SK-N-MC (cell line): ENCODE data around the gene RAB8A.
A peak's percentile ranks its signal among the peaks of the same experiment; 100 is the strongest.

Experiments used
- DNase-seq: peaks from one replicate; pipeline ENCODE4 v3.0.0-alpha.2; 2011; ENCODE audit warnings: low read depth, low spot score
- H3K27ac ChIP-seq: fragments of 200-600 bp; sonication (generic); 2 replicates; pipeline ENCODE4 v1.5.1; 2016; ENCODE audit warnings: mixed run types
- H3K36me3 ChIP-seq: fragments of 200-600 bp; sonication (generic); 2 replicates; pipeline ENCODE4 v1.6.1; 2017; ENCODE audit warnings: antibody characterized with exemption, low read length, mixed read lengths; ENCODE audit not compliant: insufficient read depth
- H3K4me3 ChIP-seq: fragments of 200-600 bp; sonication (generic); 2 replicates; pipeline ENCODE4 v1.5.1; 2016
- H3K9ac ChIP-seq: fragments of 200-600 bp; sonication (generic); 2 replicates; pipeline ENCODE4 v1.8.0; 2017; ENCODE audit warnings: mixed run types, mixed read lengths; ENCODE audit not compliant: insufficient read length
- H3K9me3 ChIP-seq: fragments of 200-600 bp; sonication (generic); 2 replicates; pipeline ENCODE4 v1.6.1; 2017; ENCODE audit warnings: low read depth, mild to moderate bottlenecking, antibody characterized with exemption, low read length, moderate library complexity, mixed read lengths
- EZH2 ChIP-seq: fragments of 200-600 bp; sonication (generic); IDR thresholded peaks from one replicate; pipeline ENCODE4 v1.6.1; 2017; ENCODE audit warnings: antibody characterized with exemption
- FOXP2 ChIP-seq: optimal IDR thresholded peaks from 2 replicates; pipeline ENCODE3; 2011; ENCODE audit warnings: mild to moderate bottlenecking, moderate library complexity; ENCODE audit not compliant: insufficient read depth; ENCODE audit errors: extremely low read length, control extremely low read depth
- POLR2AphosphoS5 ChIP-seq: IDR thresholded peaks from 2 replicates; pipeline ENCODE4 v1.6.1; 2012; ENCODE audit warnings: mild to moderate bottlenecking, low read depth, low read length, borderline replicate concordance

RAB8A gene

DNA sequence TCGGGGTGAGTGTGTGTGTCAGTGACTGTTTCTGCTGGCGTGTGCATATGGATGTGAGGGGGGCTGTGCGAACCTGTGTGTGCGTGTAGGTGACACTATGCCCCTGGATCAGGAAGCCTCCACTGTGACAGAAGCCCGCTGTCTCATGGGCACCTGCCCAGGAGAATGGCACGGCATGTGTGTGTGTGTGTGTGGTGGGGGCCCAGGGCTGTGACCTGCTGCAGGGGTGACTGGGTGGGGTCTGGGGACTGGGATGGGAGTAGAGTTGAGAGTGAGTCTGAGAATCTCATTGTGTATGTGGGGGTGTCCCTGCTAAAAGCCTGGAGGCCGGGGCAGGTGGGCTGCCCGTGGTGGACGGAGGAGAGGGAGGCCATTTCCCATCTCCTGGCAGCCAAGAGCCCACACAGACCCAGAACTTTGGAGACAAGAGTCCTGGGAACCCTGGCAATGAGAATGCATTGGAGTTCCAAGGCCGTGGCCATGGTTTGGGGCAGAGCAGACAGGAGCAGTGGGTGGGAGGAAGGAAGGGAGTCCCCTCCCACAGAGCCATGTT lies 41.8 kb upstream of the RAB8A start:
- TF ChIP-seq EZH2 (no peak), POLR2AphosphoS5 (no peak), FOXP2 (no peak)
- Histone ChIP-seq H3K36me3 (no peaks in the 10 kb centered on the region), H3K4me3 (no peak overlapping the region), H3K27ac (no peak overlapping the region), H3K9me3 (no peaks in the 10 kb centered on the region), H3K9ac (no peak overlapping the region)
- no peak for DNase-seq

DNA sequence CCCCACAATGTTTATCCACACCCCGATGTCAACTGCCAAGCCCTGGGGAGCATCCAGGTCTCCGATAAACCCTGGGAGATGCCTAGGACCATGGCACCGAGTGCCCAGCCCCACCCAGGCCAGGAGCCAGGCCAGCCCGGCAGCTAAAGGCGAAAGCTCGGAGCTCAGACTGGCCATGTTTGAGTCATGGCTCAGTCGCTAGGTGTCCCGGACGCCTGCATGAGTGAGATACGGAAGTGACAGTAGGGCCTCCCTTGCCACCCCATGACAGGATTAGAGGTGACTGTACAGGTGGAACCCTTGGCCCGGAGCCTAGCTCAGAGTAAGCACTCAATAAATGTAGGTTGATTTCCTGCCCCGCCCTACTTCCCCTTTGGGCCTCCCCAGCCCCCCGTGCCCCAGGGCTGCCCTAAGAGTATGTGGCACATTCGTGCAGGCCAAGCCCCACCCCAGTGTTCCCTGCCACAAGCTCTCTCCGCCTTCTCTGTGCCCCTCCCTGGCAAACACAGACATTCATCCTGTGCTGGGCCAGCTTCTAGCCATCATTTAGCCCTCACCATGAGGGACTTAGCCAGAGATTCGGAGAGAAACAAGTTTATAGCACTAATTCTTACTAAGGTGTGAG lies 41.2 kb upstream of the RAB8A start:
- Histone ChIP-seq H3K27ac (no peak overlapping the region), H3K9ac (no peak overlapping the region), H3K9me3 (no peaks in the 10 kb centered on the region), H3K36me3 (no peaks in the 10 kb centered on the region), H3K4me3 (no peak overlapping the region)
- no peak for TF ChIP-seq FOXP2
- TF ChIP-seq EZH2: no peak
- TF ChIP-seq POLR2AphosphoS5: no peak
- no peak for DNase-seq

DNA sequence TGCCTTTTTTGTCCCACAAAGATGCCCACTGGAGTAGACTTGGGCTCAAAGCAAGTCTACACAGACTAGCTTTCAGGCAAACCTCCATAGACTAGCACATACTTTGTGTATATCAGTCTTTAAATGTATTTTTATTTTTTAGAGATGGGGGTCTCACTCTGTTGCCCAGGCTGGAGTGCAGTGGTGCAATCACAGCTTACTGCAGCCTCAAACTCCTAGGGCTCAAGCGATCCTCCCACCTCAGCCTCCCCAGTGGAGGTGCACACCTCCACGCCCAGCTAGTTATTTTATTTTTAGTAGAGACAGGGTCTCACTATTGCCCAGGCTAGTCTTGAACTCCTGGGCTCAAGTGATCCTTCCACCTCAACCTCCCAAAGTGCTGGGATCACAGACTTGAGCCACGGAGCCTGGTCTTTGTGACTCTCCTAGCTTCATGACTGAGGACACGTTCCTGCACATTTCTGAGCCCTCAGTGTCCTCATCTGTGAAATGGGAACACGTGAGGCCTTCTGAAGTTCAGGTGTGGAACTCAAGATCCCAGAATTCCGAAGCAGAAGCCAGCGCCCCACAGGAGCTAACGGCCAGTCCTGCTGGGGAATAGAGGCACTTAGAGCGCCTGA lies 40.5 kb upstream of the RAB8A start:
- Histone ChIP-seq H3K4me3 (no peak overlapping the region), H3K36me3 (no peaks in the 10 kb centered on the region), H3K9me3 (no peaks in the 10 kb centered on the region), H3K27ac (no peak overlapping the region), H3K9ac (no peak overlapping the region)
- DNase-seq: no peak
- TF ChIP-seq EZH2 (no peak), POLR2AphosphoS5 (no peak), FOXP2 (no peak)

DNA sequence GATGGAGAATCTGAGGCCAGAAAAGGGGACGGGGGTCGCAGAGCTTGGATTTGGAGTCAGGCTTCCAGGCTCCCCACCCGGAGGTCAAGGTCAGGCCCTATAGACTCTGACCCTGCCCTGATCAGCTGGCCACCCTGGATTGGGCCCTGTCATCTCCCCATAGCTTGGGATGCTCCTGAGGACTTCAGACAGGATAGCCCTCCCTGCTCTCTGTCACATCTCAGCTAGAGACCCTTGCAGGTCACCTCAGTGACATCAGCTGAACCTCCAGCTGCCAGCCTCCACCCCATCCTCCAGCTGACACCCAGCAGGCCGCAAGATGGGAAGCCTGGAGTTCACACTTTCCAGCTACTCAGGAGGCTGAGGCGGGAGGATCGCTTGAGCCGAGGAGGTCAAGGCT lies 38.2 kb upstream of the RAB8A start:
- no peak for DNase-seq
- H3K9me3 ChIP-seq: no peaks in the 10 kb centered on the region
- no peak overlapping the region for H3K9ac ChIP-seq
- no peak overlapping the region for H3K27ac ChIP-seq
- TF ChIP-seq EZH2 (no peak), POLR2AphosphoS5 (no peak)
- H3K4me3 ChIP-seq: no peak overlapping the region
- peaks cover 4% of the 10 kb centered on the region; the same call in 1 of the 2 replicates for H3K36me3 ChIP-seq

DNA sequence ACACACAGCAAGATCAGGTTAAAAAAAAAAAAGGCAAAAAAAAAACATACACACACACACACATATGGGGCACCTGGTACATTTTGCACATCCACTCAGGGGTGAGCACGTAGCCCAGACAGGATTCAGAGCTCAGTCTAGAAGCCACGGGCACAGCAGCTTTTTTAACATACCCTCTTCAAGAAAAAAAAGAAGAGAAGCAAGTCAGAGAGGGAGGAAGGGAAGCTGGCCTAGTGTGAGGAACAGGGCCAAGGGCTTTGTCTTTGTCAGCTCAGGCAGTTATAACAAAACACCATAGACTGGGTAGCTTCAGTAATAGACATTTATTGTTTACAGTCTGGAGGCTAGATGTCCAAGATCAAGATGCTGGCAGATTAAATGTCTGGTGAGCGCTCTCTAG lies 37.7 kb upstream of the RAB8A start:
- H3K27ac ChIP-seq: 0 out of 2 replicates have a peak overlapping the region, but pooled peaks have one; percentile 6

DNA sequence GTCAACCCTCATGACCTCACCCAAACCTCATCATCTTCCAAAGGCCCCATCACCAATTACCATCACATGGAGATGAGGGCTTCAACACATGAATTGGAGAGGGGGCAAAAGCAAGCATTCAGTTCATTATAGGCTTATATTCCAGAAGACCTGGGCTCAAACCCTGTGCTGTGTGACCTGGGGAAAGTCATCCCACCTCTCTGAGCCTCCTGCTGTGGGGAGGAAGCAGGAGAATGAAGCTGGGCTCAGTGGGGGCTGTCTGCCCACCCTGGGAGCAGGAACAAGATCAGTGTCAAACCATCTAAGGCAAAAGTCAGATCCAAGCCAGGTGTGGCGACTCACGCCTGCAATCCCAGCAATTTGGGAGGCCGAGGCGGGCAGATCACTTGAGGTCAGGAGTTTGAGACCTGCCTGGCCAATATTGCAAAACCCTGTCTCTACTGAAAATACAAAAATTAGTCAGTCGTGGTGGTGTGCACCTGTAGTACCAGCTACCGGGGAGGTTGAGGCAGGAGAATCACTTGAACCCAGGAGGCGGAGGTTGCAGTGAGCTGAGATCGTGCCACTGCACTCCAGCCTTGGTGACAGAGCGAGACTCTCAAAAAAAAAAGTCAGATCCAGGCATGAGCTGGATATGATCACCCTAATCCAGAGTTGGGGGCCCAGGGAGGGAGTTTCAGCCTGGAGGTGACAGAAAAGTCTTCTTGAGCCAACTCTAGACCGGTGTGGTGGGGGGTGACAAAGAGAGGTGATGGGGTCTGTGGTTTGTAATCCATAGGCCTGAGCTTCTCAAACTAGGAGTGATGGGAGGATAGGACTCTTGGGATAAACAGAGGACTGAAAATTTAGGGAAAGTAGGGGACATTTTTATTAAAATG lies 37.0 kb upstream of the RAB8A start:
- TF ChIP-seq POLR2AphosphoS5 (no peak), EZH2 (no peak), FOXP2 (no peak)
- DNase-seq: no peak
- Histone ChIP-seq H3K9me3 (no peaks in the 10 kb centered on the region), H3K4me3 (no peak overlapping the region), H3K27ac (peak overlapping the region; percentile 100), H3K9ac (no peak overlapping the region), H3K36me3 (peaks cover 4% of the 10 kb centered on the region; the same call in 1 of the 2 replicates)

More for the DNA sequence above, 37.7 kb upstream of the RAB8A start:
- TF ChIP-seq FOXP2: no peak
- TF ChIP-seq EZH2: no peak
- no peak for TF ChIP-seq POLR2AphosphoS5
- H3K36me3 ChIP-seq: peaks cover 4% of the 10 kb centered on the region; the same call in 1 of the 2 replicates
- H3K9me3 ChIP-seq: no peaks in the 10 kb centered on the region
- H3K9ac ChIP-seq: no peak overlapping the region
- no peak overlapping the region for H3K4me3 ChIP-seq
- no peak for DNase-seq

DNA sequence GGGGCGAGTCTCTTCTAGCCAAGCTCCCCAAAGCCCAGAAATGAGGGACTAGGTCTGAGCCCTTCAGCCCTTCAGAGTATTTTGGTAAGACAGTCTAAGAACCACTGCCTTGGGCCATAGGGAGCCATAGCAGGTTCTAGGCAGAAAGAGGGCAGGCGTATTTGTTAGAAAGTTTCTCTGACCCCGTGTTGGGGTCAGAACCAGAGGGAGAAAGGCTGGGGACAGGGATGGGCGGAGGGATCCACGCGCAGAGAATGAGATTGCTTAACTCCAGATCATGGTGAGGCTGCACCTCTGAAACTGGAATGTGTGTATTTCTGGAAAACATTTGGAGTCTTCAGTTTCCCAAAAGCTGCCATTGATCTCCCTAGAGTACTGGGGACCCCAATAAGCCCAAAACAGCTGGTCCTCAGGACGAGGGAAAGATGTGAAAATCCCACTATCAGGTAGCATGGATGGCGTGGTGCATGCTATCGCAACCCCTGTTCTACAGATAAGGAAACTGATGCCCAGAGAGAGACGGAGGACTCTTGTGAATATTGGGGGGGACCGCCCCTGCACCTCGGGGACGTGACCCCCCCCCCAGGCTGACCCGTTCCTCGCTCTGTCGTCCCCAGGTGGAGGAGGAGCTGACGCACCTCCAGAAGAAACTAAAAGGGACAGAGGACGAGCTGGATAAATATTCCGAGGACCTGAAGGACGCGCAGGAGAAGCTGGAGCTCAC lies 36.1 kb upstream of the RAB8A start:
- H3K36me3 ChIP-seq: peaks cover 10% of the 10 kb centered on the region
- H3K9me3 ChIP-seq: no peaks in the 10 kb centered on the region
- DNase-seq: no peak
- H3K4me3 ChIP-seq: peak overlapping the region; percentile 87
- TF ChIP-seq POLR2AphosphoS5 (no peak), FOXP2 (no peak), EZH2 (no peak)
- H3K9ac ChIP-seq: peak overlapping the region; percentile 99
- H3K27ac ChIP-seq: peak overlapping the region; percentile 100
